NCI-H2107 treated with DMSO at 0.1 percent for 48 hours (cell line): ENCODE data around the gene CFAP300.

ENCODE experiments used
- DNase-seq: peaks from one replicate; lab custom pipeline; 2025; ENCODE audit not compliant: unreplicated experiment; lab: John Stamatoyannopoulos, UW

The CFAP300 gene

GRCh38 chr11:102047305-102047924 lies at the start of gene CFAP300:
TSS of gene CFAP300 (plus strand) at chr11:102047437. CDS start at chr11:102047471, 34 bp downstream.
- peak; percentile 20 for DNase-seq

DNA sequence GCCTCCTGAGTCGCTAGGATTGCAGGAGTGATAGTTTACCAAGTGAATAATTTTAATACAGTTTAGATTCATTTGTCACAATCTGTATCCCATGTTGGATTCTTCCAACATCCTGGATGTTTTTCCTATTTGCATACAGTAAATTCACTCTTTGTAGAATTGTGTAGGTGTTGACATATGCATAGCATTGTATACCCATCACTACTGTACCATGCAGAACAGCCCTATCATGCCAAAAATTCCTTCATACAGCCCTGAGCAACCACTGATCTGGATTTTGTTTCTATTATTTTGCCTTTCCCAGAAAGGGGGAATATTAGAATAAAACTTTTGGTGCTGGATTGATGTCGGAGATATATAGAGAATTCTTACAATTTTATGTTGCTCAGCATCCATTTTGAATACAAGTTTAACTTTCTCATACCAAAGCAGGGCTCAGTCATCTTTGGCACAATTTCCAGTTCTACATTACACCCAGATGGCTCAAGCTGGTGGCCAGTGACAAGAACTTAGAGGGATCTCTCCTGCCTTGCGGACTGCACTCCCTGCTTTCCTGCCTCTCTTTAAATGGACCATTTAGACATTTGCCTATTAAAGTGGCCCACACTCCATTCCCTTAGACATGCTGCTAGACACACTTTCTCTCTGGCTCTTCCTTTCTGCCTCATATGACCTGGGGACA lies 45.4 kb upstream of the CFAP300 start:
- DNase-seq = no peak

DNA sequence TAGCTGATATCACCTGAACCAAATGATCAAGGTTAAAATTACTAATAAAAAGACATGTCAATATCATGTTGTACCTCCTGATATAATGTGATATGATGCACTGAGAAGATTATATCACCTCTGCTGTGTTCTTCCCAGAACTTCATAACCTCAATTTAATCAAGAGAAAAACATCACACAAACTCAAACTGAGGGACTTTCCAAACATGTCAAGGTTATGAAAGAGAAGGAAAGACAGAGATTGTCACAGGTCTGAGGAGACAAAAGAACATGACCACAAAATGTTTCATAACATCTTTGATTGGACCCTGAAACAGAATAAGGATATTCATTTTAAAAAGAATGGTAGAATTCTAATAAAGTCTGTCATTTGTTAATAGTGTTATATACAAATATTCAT lies 43.0 kb upstream of the CFAP300 start:
- DNase-seq = no peak

GRCh38 chr11:102005306-102005705 lies 41.9 kb upstream of the CFAP300 start:
- DNase-seq = no peak

- no peak for DNase-seq
Observed at GRCh38 chr11:102006835-102007566, 40.2 kb upstream of the CFAP300 start.

DNA sequence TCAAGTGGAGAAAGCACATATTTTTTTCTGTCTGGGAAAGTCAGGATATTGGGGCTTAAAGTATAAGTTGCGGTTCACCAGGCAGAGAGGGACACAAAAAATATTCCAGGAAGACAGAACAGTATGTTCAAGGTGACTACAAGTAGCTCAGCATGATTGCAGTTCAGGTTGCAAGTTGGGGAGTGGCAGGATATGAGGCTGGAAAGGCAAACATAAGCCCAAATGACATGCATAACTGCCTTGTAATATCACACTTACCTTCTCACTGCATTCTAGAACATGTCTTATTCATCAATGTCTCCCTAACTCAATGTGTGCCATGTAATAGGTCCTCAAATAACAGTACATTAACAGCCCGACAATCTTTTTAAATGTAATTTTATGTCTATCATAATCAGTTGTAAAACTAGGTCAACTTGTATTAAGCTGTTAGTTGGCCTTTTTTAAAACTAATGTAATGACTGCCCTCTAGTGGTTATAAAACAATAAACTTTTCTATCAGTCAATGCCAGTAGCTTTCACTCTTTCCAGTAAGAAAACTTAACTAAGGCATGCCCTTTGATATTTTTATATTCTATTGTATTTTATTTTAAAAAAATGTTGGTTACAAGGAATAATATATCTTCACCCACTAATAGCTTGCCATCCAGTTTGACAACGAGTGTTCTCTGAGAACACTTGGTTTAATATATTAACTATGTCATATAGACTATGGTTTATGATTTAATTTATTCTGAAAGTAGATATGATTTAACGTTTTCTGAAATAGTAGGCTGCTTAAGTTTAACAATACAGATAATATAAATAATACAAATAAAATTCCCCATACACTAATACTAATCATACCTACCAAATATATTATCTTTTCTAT lies 39.4 kb upstream of the CFAP300 start:
- DNase-seq = peak; percentile 72

DNA sequence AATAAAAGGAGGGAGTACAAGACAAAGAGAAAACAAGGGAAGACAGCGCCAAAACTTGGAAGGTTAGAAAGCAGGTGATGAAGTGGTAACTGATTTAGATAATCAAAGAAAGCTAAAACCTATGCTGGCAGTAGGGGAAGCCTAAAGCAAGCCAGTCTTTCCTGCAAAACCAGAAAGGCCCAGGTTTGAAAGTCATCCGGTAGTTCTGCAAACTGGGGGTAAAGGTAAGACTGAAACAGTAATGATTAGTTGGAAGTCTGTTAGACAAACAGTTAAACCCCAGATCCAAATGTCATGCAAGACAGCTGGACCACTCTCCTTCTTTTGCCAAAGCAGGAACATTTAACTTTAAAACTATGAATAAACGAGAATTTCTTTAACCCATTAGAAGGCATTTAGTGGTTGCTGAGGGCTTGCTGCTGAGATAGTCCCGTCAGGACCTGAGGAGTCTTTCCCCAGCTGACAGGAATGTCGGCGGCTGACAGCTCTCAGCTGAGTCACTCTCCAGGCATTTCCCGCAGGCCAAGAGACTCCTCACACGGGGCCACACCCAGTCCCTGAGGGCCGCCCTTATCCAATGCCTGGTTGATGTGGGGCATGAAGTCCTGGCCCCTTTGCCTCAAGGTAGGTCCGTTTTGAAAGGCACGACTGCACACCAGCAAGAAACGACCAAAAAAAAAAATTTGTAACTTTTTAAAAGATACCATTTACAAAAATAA lies 36.3 kb upstream of the CFAP300 start:
- no peak for DNase-seq

GRCh38 chr11:102012946-102013345 lies 34.3 kb upstream of the CFAP300 start:
- DNase-seq = no peak

DNA sequence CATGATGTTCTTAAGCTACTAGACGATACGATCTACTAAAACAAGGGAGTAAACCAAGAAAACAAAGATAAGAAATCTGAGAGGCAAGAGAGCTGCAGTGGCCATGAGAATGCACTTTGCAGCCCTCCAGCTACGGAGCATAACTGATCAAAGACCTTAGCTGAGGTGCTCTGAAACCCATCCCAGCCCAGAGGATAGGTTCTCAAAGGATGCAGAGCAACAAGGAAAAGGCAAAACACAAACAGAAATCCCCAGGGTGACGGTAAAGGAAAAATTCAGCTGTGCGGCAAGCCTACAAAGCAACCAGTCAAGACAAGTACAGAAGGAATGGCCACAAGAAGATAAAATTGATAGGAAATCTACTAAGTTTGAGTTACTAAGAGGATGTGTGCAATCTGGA lies 32.5 kb upstream of the CFAP300 start:
- no peak for DNase-seq

DNA sequence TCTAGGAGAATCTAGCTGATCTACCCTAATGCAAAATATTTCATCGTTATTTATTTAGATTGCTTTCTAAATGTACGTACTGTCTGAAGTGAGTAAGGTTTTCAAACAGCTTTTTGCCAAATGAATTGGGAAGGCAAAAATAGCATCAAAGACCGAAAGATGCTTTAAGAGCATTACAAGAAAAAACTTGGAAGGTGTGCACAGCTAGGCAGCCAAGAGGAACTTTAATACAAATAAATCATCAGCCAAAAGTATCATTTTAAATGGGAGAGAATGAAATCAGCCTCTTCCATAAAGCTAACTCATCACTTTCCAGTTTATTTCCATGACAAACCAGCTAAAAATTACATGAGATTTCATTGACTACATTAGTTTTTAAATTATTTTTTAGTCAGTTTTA lies 30.2 kb upstream of the CFAP300 start:
- DNase-seq = no peak

- no peak for DNase-seq
Observed at GRCh38 chr11:102026217-102026616, 21.0 kb upstream of the CFAP300 start.

GRCh38 chr11:102026959-102027358 lies 20.3 kb upstream of the CFAP300 start:
- DNase-seq = no peak

- no peak for DNase-seq
Observed at GRCh38 chr11:102036757-102037156, 10.5 kb upstream of the CFAP300 start.

DNA sequence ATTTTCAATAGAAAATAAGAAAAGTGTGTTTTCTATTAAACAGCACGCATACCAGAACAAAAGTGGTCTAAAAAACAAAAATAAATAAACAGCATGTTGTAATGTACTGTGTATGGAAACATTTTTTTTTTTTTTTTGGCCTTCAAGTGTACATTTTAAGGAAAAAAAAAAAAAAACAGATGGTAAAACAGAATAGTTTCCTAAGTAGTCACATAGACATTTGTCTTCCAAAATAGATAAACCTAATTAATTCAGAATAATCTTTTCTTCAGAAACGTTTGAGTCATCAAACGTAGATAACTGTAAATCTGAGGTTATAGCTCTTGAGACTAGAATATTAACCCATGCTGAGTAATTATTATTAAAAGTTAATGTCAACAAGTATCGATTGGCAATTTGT lies 396 bp upstream of the CFAP300 start:
- no peak for DNase-seq

DNA sequence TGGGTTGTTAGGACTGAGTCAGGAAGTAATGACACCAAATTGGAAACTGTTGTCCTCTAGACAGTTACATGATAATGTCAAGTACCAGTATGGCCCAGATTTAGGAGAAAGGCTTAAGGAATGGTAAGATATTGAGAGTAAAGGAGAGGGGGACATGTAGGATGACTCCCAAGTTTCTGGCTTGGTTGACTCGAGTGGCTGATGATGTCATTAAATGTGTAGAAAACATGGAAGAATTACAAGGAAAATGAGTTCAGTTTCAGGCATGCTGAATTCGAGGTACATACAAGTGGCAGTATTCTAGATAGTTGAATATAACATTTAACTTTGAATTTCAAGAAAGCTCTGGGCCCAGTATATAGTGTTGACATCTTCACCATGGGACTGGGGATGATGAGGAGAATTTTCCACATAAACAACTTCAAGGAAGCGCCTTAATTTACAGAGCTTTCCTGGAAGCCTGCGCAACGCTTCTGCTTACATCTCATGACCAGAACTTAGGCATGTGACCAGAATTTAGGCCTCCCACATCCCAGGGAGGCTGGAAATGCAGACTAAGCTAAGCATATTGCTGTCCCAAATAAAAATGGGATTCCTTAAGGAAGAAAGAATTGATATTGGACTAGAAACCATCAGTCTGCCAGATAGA lies 3.8 kb downstream of the CFAP300 start:
- DNase-seq = no peak

GRCh38 chr11:102061276-102061675 lies 14.0 kb downstream of the CFAP300 start:
- DNase-seq = no peak

- DNase-seq = no peak
Observed at GRCh38 chr11:102062106-102062505, 14.9 kb downstream of the CFAP300 start.

DNA sequence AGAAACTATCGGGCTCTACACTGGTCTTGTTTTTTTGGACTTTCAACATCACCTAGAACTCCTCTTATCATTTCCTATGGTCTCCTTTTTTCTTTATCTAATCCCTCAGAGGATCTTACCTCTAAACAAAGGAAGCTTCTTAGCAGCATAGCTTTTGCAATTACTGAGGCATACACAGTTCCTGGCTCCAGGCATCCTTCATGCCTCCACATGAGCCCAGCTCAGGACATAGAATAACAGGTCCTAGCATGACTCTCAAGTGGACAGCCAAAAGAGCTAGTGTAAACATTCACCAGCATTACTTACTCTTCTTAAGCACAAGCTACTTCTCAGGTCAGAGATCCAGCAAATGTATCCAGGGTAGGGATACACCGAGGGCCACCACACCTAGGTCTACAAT lies 17.1 kb downstream of the CFAP300 start:
- no peak for DNase-seq

- no peak for DNase-seq
Observed at GRCh38 chr11:102070766-102071165, 23.5 kb downstream of the CFAP300 start.
